HG03064 (cell line): ENCODE results near the gene PRKCA.

Experiments
- ATAC-seq: cut with Tn5 transposase; IDR thresholded peaks from one replicate; pipeline ENCODE4 v1.9.1; 2021; ENCODE audit warnings: low read depth; ENCODE audit not compliant: unreplicated experiment

Gene PRKCA

GRCh38 chr17:66836063-66837005 lies 533.9 kb downstream of the PRKCA start:
- ATAC-seq, result no peak

GRCh38 chr17:66837226-66837625 lies 534.8 kb downstream of the PRKCA start:
- no peak for ATAC-seq

GRCh38 chr17:66837885-66838665 lies 535.7 kb downstream of the PRKCA start:
- no peak for ATAC-seq

GRCh38 chr17:66839616-66840015 lies 537.2 kb downstream of the PRKCA start:
- ATAC-seq, result no peak

- ATAC-seq, result no peak
Measured at GRCh38 chr17:66840061-66840460, 537.6 kb downstream of the PRKCA start.

- no peak for ATAC-seq
Measured at GRCh38 chr17:66841328-66841727, 538.9 kb downstream of the PRKCA start.

GRCh38 chr17:66841744-66842143 lies 539.3 kb downstream of the PRKCA start:
- ATAC-seq, result no peak

GRCh38 chr17:66842505-66842904 lies 540.1 kb downstream of the PRKCA start:
- no peak for ATAC-seq

- no peak for ATAC-seq
Measured at GRCh38 chr17:66842959-66843358, 540.5 kb downstream of the PRKCA start.

GRCh38 chr17:66843627-66844026 lies 541.2 kb downstream of the PRKCA start:
- ATAC-seq, result no peak

- ATAC-seq, result no peak
Measured at GRCh38 chr17:66847704-66848103, 545.3 kb downstream of the PRKCA start.

- ATAC-seq, result no peak
Measured at GRCh38 chr17:66848496-66848895, 546.1 kb downstream of the PRKCA start.

- ATAC-seq, result no peak
Measured at GRCh38 chr17:66849032-66849655, 546.7 kb downstream of the PRKCA start.

- no peak for ATAC-seq
Measured at GRCh38 chr17:66849851-66850580, 547.6 kb downstream of the PRKCA start.

GRCh38 chr17:66850692-66851091 lies 548.3 kb downstream of the PRKCA start:
- no peak for ATAC-seq

- ATAC-seq, result no peak
Measured at GRCh38 chr17:66855204-66855603, 552.8 kb downstream of the PRKCA start.

- no peak for ATAC-seq
Measured at GRCh38 chr17:66858226-66859083, 556.0 kb downstream of the PRKCA start.

- no peak for ATAC-seq
Measured at GRCh38 chr17:66859353-66859752, 556.9 kb downstream of the PRKCA start.

- ATAC-seq, result no peak
Measured at GRCh38 chr17:66860204-66860603, 557.8 kb downstream of the PRKCA start.
